IPS DF 19.7 (cell line): ENCODE data around the gene ASTN2.

Source experiments
- DNase-seq: peaks from one replicate; pipeline ENCODE4 v3.0.0-alpha.2; 2013; ENCODE audit warnings: low read depth, low spot score

The ASTN2 gene

DNA sequence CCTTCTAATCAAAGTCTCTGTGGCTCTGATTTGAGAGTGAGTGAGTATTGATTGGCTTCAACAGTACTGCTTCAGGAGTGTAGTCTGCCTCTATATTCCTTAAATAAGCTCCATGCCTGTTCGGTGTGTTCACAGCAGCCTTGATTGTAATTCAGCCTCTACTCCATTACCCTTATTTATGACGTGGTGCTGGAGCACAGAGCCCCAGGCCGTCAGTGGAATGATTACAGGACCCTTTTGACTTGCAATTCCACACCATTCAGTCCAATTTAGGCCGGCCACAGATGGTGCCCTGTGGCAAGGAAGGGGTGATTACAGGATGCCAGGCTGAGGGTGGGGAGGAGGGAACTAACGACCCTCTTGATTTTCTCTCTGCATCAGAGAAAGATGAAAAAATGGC, 110.3 kb downstream of the ASTN2 start:
- DNase-seq, result no peak

- DNase-seq, result no peak
Measured at GRCh38 chr9:117303643-117304230, 111.1 kb downstream of the ASTN2 start.

GRCh38 chr9:117302487-117302886, 112.4 kb downstream of the ASTN2 start:
- DNase-seq, result no peak

DNA sequence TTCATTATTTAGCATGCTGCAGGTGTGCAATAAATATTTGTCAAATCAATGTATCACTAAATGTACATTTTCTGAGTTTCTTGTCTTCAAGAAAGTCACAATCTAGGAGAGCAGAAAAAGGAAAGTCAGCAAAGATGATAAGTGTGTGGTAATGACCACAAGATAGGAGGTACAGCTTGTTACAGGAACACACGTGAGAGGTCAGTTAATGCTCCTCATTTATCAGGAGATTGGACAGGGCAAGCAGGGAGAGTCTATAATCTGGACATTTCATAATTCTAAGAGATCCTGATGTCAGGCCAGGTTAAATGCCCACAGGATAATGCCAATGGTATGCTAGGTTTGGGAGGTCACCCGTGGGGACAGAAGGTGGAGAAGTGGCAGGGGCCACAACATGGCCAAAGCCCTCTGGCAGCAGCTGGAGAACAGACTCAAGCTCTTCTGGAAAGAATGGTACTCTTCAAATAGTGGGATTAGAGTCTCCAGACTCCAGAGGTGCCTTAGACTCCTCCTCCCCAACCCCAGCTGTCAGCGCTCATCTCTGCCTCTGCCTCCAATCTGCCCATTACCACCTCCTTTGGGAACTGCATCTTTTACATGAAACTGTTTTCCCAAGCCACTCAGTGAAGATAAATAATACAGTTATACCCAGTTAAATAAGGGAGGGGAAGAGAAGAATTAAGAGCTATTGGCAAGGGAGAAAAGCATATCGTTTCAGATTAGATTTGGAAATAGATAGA, 114.3 kb downstream of the ASTN2 start:
- no peak for DNase-seq

DNA sequence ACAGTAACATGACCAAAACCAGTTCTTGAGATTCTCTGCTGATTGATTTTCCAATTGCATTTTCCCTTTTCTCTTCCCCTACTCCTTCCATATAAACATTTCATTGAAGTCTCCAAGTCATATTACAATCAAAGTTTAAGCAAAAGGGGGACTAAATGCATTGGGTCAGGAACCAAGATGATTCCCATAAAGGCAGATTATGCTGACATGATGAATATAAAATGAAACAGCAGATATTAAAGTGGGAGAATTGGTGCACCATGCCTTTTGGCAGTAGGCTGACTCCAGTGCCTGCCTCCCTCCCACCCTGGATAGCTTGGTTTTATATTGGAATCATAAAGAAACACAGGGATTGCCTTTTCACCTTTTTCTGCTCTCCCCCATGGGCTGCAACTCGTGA, 118.4 kb downstream of the ASTN2 start:
- no peak for DNase-seq

- DNase-seq, result no peak
Measured at GRCh38 chr9:117293206-117294114, 121.4 kb downstream of the ASTN2 start.

DNA sequence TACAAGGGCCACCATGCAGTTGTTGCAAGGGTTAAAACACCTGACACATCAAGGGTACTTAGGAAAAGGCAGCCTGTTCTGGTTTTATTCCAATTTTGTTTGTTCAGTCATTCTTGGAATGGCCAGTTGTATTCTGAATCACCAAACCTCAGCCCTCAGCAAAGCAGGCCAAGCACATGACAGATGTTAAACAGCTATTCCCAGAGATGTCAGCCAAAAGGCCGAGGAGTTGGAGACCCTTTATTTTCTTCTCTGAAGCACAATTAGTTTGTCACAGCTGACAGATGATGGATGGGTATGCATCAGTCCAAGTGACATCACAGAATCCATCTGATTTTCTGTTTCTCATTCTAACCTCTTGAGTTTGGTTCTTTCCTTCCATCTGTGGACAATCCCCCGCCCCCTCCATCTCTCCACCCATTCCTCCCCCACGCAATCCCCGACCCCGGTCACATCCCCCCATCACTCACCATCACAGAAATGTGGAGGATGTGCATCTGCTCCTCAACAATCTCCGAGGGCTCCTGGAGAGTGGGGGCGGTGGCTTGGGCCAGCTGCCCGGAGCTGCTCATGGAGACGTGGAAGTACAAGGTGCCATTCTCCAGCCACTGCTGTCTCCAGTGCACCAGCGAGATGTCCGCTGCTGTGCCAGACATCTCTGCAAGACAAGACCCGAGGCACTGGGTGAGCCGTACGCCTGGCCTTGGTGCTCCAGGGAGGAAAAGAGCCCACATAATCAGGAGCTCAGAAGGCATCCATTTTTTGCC, 123.8 kb downstream of the ASTN2 start:
- DNase-seq, result no peak

DNA sequence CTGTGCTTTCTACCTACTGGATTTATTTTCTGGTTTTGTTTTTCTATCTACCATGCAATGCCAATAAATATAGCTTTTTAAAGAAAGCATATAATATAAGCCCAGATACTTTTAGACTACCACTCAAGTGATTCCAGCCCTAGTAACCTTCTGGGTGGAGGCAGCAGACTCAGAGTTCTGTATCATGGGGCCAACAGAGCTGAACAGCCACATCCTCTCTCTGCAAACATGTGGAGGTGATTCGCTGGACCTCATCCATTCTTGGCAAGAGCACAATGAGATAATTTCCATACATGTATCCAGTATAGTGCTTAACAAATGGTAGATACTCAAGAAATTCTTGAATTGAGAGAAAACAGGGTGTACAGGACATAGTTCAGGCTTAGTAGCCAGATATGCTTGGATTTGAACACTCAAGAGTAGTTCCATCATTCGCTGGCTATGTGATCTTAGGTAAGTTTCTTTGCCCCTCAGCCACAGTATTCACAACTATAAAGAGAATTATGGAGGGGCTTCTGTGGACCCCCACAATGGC, 124.5 kb downstream of the ASTN2 start:
- no peak for DNase-seq

DNA sequence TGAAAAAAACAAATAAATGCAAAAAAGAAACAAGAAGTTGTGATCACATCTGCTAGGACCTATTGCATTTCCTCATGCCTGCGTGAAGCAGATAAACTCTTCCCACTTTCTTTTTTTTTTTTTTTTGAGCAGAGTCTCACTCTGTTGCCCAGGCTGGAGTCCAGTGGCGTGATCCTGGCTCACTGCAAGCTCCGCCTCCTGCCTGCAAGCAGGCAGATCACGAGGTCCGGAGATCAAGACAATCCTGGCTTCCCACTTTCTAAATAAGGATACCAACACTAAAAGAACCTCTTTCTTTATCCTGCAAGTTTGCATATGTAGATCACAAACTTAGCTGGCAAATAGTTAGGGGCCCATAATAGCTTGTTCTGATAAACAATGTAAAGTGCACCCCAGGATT, 128.6 kb downstream of the ASTN2 start:
- no peak for DNase-seq

DNA sequence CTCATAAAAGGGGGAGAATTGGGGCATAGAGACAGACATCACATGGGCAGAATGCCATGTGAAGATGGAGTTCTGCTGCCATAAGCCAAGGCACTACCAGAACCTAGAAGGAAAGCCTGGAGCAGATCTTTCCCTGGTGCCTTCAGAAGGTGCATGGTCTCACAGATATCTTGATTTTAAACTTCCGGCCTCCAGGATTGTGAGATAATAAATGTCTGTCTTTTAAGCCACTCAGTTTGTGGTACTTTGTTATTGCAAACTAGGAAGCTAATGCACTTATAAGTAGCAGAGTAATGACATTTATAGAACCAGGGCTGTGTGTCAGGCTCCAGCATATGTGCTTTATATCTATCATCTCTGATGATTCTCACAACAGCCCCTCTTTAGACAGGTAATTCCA, 130.4 kb downstream of the ASTN2 start:
- DNase-seq, result no peak

- DNase-seq, result no peak
Measured at GRCh38 chr9:117282541-117282940, 132.3 kb downstream of the ASTN2 start.

DNA sequence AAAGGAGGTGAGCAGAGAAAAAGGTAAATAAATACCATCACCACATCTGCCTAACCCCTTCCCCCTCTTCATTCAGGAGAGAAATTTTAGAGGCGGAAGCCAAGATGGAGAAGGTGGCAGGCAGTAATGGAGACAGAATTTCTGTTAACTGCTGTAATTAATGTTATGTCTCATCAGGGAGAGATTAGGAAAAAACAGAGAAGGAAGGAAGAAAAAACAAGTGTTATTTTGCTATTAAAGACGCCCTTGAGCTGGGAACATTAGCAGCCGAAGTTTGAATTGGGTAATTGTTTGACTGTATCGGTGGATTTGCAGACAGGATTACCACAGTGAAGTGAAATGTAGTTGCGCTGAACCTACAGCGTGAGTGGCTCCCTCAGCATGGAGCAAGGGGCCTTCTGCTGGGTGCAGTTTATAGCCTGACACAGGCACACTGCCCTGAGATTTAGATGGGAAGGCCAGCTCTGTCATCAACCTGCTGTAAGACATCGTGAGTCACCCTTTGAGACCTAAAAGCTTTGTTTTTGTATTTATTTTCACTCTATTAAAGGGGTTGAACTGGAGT, 136.3 kb downstream of the ASTN2 start:
- no peak for DNase-seq

- no peak for DNase-seq
Measured at GRCh38 chr9:117278020-117278419, 136.8 kb downstream of the ASTN2 start.

DNA sequence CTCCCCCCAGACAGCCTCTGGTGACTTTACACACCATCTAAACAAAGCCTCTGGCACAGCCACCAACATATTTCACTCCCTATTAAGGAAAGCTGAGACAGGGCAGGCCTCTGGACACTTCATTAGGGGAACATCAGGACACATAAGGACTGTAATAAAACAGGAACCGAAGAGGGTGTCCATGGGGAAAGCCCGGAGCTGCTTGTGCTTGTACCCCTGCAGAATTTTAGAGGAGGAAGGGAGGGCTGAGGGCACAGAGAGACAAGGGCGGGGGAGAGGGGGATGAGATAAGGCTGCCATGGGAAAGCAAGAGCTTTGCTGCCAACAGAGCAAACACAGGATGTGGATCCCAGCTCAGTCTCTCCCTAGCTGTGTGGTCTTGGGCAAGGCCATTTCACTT, 138.4 kb downstream of the ASTN2 start:
- no peak for DNase-seq

DNA sequence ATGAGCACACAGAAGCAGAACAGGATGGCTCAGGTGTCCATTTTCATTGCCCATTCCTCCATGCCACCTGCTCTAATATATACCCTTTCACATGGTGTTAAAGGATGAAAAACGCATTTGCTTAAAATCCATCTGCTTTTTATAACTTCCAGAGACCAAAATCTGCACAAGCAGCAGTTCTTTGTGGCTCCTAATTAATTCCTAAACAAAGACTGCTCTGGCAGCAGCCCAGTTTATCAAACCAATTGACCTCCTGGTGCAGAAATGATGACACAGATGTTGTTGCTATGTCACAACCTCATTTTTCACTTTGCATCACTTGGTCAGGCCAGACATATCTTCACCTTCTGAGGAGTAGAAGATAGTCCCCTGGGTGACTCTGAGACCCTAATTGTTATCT, 141.2 kb downstream of the ASTN2 start:
- no peak for DNase-seq

GRCh38 chr9:117268847-117269446, 145.9 kb downstream of the ASTN2 start:
- DNase-seq, result no peak

DNA sequence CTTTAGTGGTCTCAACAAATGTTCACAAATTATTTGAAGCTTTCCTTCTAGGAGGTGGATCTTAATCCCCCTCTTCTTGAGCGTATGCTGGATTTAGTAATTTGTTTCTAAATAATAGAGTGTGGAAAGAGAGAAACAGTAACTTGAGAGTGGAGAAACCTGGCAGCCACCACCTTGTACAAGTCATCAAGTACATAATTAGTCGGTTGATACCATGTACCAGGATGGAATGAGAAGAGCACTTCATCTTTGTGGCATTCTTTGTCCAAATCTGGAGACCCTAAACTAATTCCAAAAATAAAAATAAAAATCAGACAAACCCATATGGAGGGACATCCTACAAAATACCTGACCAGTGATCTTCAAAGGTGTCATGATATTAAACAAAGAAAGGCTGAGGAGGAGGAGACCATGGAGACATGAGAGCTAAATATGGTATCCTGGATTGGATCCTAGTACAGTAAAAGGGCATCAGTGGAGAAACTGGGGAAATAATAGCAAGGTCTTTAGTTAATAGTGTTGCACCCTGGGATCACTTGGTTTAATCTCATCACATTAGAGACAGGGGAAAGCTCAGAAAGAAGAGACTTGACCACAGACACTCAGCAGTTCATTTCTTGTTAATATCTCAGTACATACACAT, 147.9 kb downstream of the ASTN2 start:
- no peak for DNase-seq

DNA sequence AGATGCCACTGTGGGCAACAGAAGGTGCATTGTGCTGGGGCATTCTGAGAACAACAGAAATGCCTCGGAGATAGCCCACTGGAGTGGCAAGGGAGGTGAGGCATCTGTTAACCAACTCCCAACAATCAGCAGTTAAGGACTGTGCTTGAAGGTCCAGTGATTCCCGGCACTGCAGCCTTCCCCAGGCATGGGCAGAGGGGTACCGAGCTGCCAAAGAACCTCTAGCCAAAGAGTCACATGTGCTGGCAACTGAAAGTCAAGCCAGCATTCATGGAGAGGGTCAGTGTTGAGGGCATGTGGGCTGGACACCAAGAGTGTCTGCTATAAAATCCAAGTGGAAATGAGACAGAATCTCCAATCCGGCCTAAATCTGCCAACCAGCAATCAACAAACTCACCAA, 149.6 kb downstream of the ASTN2 start:
- DNase-seq, result no peak

GRCh38 chr9:117258184-117258866, 156.5 kb downstream of the ASTN2 start:
- DNase-seq, result no peak

GRCh38 chr9:117253261-117253660, 161.6 kb downstream of the ASTN2 start:
- DNase-seq, result no peak
